GM23338 (cell line): Measurements from ENCODE around the gene OLR1. TPM values are rescaled to one million over a fixed set of nuclear protein-coding genes. Genes with fewer than 3 reads are reported as not detected.

Experiments used
- ATAC-seq: fragments of 200-7000 bp; cut with Tn5 transposase; 3 replicates; pipeline ENCODE4 v1.9.1; 2020
- DNase-seq: peaks from one replicate; pipeline ENCODE4 v3.0.0-alpha.2; 2015; ENCODE audit warnings: low spot score
- H2AFZ ChIP-seq: fragments of 200-600 bp; sonication (generic); 2 replicates; pipeline ENCODE4 v1.8.0; 2016; ENCODE audit warnings: antibody characterized with exemption, mild to moderate bottlenecking, moderate library complexity
- H3F3A ChIP-seq: fragments of 200-600 bp; sonication (generic); replicated peaks from 2 replicates; pipeline ENCODE4 v1.8.0; 2017; ENCODE audit warnings: antibody characterized with exemption, mixed run types, low read depth
- H3K27ac ChIP-seq: fragments of 200-600 bp; sonication (generic); 2 replicates; pipeline ENCODE4 v1.6.1; 2016; ENCODE audit warnings: low read depth
- H3K27me3 ChIP-seq: fragments of 200-600 bp; sonication (generic); 2 replicates; pipeline ENCODE4 v1.8.0; 2016; ENCODE audit warnings: mild to moderate bottlenecking, mixed run types, moderate library complexity; ENCODE audit not compliant: insufficient read depth
- H3K36me3 ChIP-seq: fragments of 200-600 bp; sonication (generic); 2 replicates; pipeline ENCODE4 v1.8.0; 2016; ENCODE audit warnings: mild to moderate bottlenecking; ENCODE audit not compliant: insufficient read depth
- H3K4me1 ChIP-seq: fragments of 200-600 bp; sonication (generic); 2 replicates; pipeline ENCODE4 v1.8.0; 2016; ENCODE audit warnings: mild to moderate bottlenecking, moderate library complexity; ENCODE audit not compliant: insufficient read depth
- H3K4me2 ChIP-seq: fragments of 200-600 bp; sonication (generic); 2 replicates; pipeline ENCODE4 v1.7.1; 2017; ENCODE audit warnings: mixed run types
- H3K4me3 ChIP-seq: fragments of 200-600 bp; sonication (generic); 2 replicates; pipeline ENCODE4 v1.6.1; 2016; ENCODE audit warnings: mixed run types
- H3K79me2 ChIP-seq: fragments of 200-600 bp; sonication (generic); replicated peaks from 2 replicates; pipeline ENCODE4 v1.8.0; 2017; ENCODE audit warnings: mild to moderate bottlenecking; ENCODE audit not compliant: insufficient read depth
- H3K9me2 ChIP-seq: fragments of 200-600 bp; sonication (generic); 2 replicates; pipeline ENCODE4 v1.8.0; 2017; ENCODE audit not compliant: insufficient read depth
- H4K20me1 ChIP-seq: fragments of 200-600 bp; sonication (generic); replicated peaks from 2 replicates; pipeline ENCODE4 v1.8.0; 2017; ENCODE audit warnings: mild to moderate bottlenecking; ENCODE audit not compliant: insufficient read depth
- H3K27ac Mint-ChIP-seq: 2 replicates; pipeline ENCODE4 v1.8.0; 2020; ENCODE audit warnings: inconsistent platforms, mild to moderate bottlenecking, moderate library complexity, mixed read lengths
- H3K27me3 Mint-ChIP-seq: 3 replicates; pipeline ENCODE4 v1.8.0; 2022; ENCODE audit warnings: low read depth, mild to moderate bottlenecking, moderate library complexity, mixed read lengths, inconsistent platforms; ENCODE audit not compliant: insufficient read depth, poor library complexity
- H3K36me3 Mint-ChIP-seq: 3 replicates; pipeline ENCODE4 v1.8.0; 2021; ENCODE audit warnings: low read depth, mild to moderate bottlenecking, inconsistent platforms, moderate library complexity, mixed read lengths
- H3K4me1 Mint-ChIP-seq: 3 replicates; pipeline ENCODE4 v1.8.0; 2020; ENCODE audit warnings: mild to moderate bottlenecking, inconsistent platforms, mixed read lengths
- H3K4me3 Mint-ChIP-seq: 3 replicates; pipeline ENCODE4 v1.8.0; 2021; ENCODE audit warnings: moderate library complexity, mild to moderate bottlenecking, inconsistent platforms, mixed read lengths
- H3K9me3 Mint-ChIP-seq: 3 replicates; pipeline ENCODE4 v1.8.0; 2020; ENCODE audit warnings: moderate library complexity, mild to moderate bottlenecking, inconsistent platforms, mixed read lengths
- CREB1 ChIP-seq: fragments of 250-450 bp; sonication (Bioruptor Pico); IDR thresholded peaks from 2 replicates; pipeline ENCODE4 v1.5.0; 2020; ENCODE audit warnings: low read depth, mild to moderate bottlenecking, moderate library complexity
- EZH2phosphoT487 ChIP-seq: fragments of 200-600 bp; sonication (generic); IDR thresholded peaks from one replicate; pipeline ENCODE4 v1.8.1; 2018; ENCODE audit warnings: antibody characterized with exemption; ENCODE audit not compliant: unreplicated experiment
- JUNB ChIP-seq: IDR thresholded peaks from one replicate; pipeline ENCODE4 v1.6.1; 2016; ENCODE audit warnings: antibody characterized with exemption; ENCODE audit not compliant: unreplicated experiment
- POLR2AphosphoS5 ChIP-seq: IDR thresholded peaks from 2 replicates; pipeline ENCODE4 v1.6.1; 2016; ENCODE audit warnings: antibody characterized with exemption, low read depth
- ZNF331 ChIP-seq: fragments of 250-450 bp; sonication (Bioruptor Pico); IDR thresholded peaks from 2 replicates; pipeline ENCODE4 v1.5.0; 2020; ENCODE audit warnings: low read depth, mild to moderate bottlenecking, moderate library complexity
- polyA plus RNA-seq: library from polyadenylated mRNA; unstranded; fragments of >200 nt; fragmentation: Nextera tagmentation; extraction: Ambion mirVana; gene quantifications from 2 replicates; pipeline ENCODE4 v1.2.1, GENCODE V29; 2016
- total RNA-seq: library from RNA; depleted of rRNA; stranded (reverse); fragments of >200 nt; shearing (Covaris generic); gene quantifications from 2 replicates; pipeline ENCODE4 v1.2.3, GENCODE V29; 2014
- TF ChIP-seq, protein P1 (sequence below): IDR thresholded peaks from 2 replicates; pipeline ENCODE4 v1.6.1; 2016; ENCODE audit warnings: antibody characterized with exemption
- TF ChIP-seq, protein P2 (sequence below): IDR thresholded peaks from one replicate; pipeline ENCODE4 v1.6.1; 2018; ENCODE audit warnings: antibody characterized with exemption; ENCODE audit not compliant: unreplicated experiment
- TF ChIP-seq, protein P3 (sequence below), 2 experiments: fragments of 200-600 bp in 1 of 2; sonication (generic) in 1 of 2; conservative IDR thresholded peaks; 2 replicates each; pipeline versions ENCODE4 v1.5.1 to v1.6.1; 2016 to 2017; ENCODE audit warnings: antibody characterized with exemption in 2 of 2, low read depth in 2 of 2, mild to moderate bottlenecking in 2 of 2, moderate library complexity in 1 of 2

Gene OLR1
- total and polyA plus RNA-seq, 2 experiments from 2014 or later = not detected

DNA sequence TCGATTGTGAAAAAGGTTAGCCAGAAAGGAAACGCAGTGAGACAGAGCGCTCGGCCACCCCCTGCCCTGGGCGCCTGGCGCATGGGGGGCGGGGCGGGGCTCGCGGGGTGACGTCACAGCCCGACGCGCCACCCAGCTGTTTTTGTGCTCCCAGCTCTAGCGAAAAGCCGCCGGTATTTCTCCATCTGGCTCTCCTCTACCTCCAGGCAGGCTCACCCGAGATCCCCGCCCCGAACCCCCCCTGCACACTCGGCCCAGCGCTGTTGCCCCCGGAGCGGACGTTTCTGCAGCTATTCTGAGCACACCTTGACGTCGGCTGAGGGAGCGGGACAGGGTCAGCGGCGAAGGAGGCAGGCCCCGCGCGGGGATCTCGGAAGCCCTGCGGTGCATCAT lies 40.8 kb upstream of the OLR1 start, which contains the start of gene GABARAPL1:
TSS of gene GABARAPL1 (plus strand) at position 139 of the 393 bp plus-strand sequence. CDS start at position 392, 253 bp downstream.
- H3K4me3 Mint-ChIP-seq = peak within 1 kb of the TSS; percentile 95
- peak within 1 kb of the TSS; percentile 95 for H3K27ac ChIP-seq
- peaks cover 2% of the 10 kb centered on the region; the same call in 2 of the 3 replicates for H3K36me3 Mint-ChIP-seq
- no peaks in the 10 kb centered on the region for H3K36me3 ChIP-seq
- H3K27me3 Mint-ChIP-seq = peaks cover 8% of the 10 kb centered on the region
- peak within 1 kb of the TSS; percentile 99 for H3K27ac Mint-ChIP-seq
- ATAC-seq = peak; percentile 67
- TF ChIP-seq CREB1 (CRISPR knock-in tag) = peak; percentile 97
- TF ChIP-seq POLR2AphosphoS5 = peak; percentile 45; the same call in 1 of the 2 replicates
- TF ChIP-seq, protein P1, sequence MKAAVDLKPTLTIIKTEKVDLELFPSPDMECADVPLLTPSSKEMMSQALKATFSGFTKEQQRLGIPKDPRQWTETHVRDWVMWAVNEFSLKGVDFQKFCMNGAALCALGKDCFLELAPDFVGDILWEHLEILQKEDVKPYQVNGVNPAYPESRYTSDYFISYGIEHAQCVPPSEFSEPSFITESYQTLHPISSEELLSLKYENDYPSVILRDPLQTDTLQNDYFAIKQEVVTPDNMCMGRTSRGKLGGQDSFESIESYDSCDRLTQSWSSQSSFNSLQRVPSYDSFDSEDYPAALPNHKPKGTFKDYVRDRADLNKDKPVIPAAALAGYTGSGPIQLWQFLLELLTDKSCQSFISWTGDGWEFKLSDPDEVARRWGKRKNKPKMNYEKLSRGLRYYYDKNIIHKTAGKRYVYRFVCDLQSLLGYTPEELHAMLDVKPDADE = no peak
- no peaks in the 10 kb centered on the region for H3K9me2 ChIP-seq
- H3K4me3 ChIP-seq = peak within 1 kb of the TSS; percentile 95
- no peaks in the 10 kb centered on the region for H4K20me1 ChIP-seq
- H2AFZ ChIP-seq = peak within 1 kb of the TSS; percentile 80
- H3K9me3 Mint-ChIP-seq = no peaks in the 10 kb centered on the region; the same call in 2 of the 3 replicates
- H3K4me2 ChIP-seq = peak within 1 kb of the TSS; percentile 87
- H3K4me1 ChIP-seq = peaks cover 17% of the 10 kb centered on the region
- no peaks in the 10 kb centered on the region for H3K27me3 ChIP-seq
- peaks cover 37% of the 10 kb centered on the region for H3K79me2 ChIP-seq
- peaks cover 18% of the 10 kb centered on the region for H3K4me1 Mint-ChIP-seq
- no peaks in the 10 kb centered on the region for H3F3A ChIP-seq
- peak; percentile 80 for DNase-seq

DNA sequence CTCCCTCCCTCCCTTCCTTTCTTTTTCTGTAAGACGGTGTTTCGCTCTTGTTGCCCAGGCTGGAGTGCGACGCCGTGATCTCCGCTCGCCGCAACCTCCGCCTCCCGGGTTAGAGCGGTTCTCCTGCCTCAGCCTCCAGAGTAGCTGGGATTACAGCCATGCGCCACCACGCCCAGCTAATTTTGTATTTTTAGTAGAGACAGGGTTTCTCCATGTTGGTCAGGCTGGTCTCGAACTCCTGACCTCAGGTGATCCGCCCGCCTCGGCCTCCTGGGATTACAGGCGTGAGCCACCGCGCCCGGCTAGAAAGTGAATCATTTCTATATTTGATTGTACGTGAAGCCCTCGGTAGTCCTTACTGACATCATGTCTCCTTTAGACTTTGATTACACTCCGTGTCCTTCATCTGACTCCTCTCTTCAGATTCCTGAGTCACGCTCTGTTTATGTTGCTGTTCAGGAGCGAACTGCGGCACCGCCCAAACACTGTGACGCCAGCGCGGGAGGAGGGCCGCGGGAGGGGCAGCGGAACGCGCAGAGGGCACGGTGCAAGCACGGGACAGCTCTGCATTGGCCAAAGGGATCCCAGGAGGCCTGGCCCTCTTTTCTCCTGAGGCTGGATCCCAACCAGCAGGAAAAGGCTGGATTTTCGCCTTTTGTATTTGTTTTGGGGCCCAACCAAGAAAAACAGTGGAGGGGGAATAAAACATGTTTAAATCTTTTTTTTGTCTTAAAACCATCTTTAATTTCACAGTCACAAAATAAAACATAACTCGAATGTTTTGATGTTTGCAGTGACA lies 40.2 kb upstream of the OLR1 start:
- peak overlapping the region; percentile 87 for H3K4me2 ChIP-seq
- Mint-ChIP-seq H3K4me1 (peaks cover 18% of the 10 kb centered on the region), H3K27me3 (peaks cover 8% of the 10 kb centered on the region), H3K9me3 (no peaks in the 10 kb centered on the region; the same call in 2 of the 3 replicates), H3K36me3 (peaks cover 2% of the 10 kb centered on the region; the same call in 1 of the 3 replicates), H3K27ac (peak overlapping the region; percentile 99), H3K4me3 (peak overlapping the region; percentile 95)
- no peaks in the 10 kb centered on the region for H3K27me3 ChIP-seq
- H3K4me1 ChIP-seq = peaks cover 17% of the 10 kb centered on the region
- H3F3A ChIP-seq = no peaks in the 10 kb centered on the region
- H3K27ac ChIP-seq = peak overlapping the region; percentile 95
- peaks cover 31% of the 10 kb centered on the region for H3K79me2 ChIP-seq
- H3K4me3 ChIP-seq = peak overlapping the region; percentile 95
- no peaks in the 10 kb centered on the region for H4K20me1 ChIP-seq
- DNase-seq (peak; percentile 94), ATAC-seq (peak; percentile 86)
- no peaks in the 10 kb centered on the region for H3K36me3 ChIP-seq
- H2AFZ ChIP-seq = no peak overlapping the region
- no peaks in the 10 kb centered on the region for H3K9me2 ChIP-seq
- TF ChIP-seq JUNB (no peak), CREB1 (CRISPR knock-in tag) (peak; percentile 26), ZNF331 (no peak), EZH2phosphoT487 (no peak), POLR2AphosphoS5 (peak; percentile 12)
- TF ChIP-seq, protein P1 = no peak
- TF ChIP-seq, protein P2, sequence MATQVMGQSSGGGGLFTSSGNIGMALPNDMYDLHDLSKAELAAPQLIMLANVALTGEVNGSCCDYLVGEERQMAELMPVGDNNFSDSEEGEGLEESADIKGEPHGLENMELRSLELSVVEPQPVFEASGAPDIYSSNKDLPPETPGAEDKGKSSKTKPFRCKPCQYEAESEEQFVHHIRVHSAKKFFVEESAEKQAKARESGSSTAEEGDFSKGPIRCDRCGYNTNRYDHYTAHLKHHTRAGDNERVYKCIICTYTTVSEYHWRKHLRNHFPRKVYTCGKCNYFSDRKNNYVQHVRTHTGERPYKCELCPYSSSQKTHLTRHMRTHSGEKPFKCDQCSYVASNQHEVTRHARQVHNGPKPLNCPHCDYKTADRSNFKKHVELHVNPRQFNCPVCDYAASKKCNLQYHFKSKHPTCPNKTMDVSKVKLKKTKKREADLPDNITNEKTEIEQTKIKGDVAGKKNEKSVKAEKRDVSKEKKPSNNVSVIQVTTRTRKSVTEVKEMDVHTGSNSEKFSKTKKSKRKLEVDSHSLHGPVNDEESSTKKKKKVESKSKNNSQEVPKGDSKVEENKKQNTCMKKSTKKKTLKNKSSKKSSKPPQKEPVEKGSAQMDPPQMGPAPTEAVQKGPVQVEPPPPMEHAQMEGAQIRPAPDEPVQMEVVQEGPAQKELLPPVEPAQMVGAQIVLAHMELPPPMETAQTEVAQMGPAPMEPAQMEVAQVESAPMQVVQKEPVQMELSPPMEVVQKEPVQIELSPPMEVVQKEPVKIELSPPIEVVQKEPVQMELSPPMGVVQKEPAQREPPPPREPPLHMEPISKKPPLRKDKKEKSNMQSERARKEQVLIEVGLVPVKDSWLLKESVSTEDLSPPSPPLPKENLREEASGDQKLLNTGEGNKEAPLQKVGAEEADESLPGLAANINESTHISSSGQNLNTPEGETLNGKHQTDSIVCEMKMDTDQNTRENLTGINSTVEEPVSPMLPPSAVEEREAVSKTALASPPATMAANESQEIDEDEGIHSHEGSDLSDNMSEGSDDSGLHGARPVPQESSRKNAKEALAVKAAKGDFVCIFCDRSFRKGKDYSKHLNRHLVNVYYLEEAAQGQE = no peak
- TF ChIP-seq, protein P3, sequence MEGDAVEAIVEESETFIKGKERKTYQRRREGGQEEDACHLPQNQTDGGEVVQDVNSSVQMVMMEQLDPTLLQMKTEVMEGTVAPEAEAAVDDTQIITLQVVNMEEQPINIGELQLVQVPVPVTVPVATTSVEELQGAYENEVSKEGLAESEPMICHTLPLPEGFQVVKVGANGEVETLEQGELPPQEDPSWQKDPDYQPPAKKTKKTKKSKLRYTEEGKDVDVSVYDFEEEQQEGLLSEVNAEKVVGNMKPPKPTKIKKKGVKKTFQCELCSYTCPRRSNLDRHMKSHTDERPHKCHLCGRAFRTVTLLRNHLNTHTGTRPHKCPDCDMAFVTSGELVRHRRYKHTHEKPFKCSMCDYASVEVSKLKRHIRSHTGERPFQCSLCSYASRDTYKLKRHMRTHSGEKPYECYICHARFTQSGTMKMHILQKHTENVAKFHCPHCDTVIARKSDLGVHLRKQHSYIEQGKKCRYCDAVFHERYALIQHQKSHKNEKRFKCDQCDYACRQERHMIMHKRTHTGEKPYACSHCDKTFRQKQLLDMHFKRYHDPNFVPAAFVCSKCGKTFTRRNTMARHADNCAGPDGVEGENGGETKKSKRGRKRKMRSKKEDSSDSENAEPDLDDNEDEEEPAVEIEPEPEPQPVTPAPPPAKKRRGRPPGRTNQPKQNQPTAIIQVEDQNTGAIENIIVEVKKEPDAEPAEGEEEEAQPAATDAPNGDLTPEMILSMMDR (conservative IDR thresholded peaks at IDR 0.05; ENCODE audit: low read depth in 2 of 2) = no peak
